Sigmoid colon (tissue), 7 donors: Measurements from ENCODE around the gene CTTNBP2NL. TPM values are rescaled to one million over a fixed set of nuclear protein-coding genes. Genes with fewer than 3 reads are reported as not detected.
"Not testable (repeated sequence)": the region's sequence is repeated elsewhere in the genome, so short reads cannot be mapped to it uniquely, and the experiment has no call there.

Experiments
- DNase-seq: peaks from one replicate; pipeline ENCODE4 v3.0.0-alpha.2; 2019
- H3K27ac ChIP-seq, 4 donors: fragments of 200-600 bp; sonication (generic); one replicate each; pipeline ENCODE4 v1.5.1; 2016 to 2019; ENCODE audit warnings: mild to moderate bottlenecking in 1 of 4
- H3K27me3 ChIP-seq, 3 donors: fragments of 200-600 bp; sonication (generic); one replicate each; pipeline ENCODE4 v1.5.1; 2019; ENCODE audit warnings: mild to moderate bottlenecking in 1 of 3
- H3K36me3 ChIP-seq, 4 donors: fragments of 200-600 bp; sonication (generic); one replicate each; pipeline ENCODE4 v1.5.1; 2016 to 2019
- H3K4me1 ChIP-seq, 4 donors: fragments of 200-600 bp; sonication (generic); one replicate each; pipeline ENCODE4 v1.5.1; 2017 to 2019
- H3K4me3 ChIP-seq, 4 donors: fragments of 200-600 bp; sonication (generic); one replicate each; pipeline ENCODE4 v1.5.1; 2017 to 2019; ENCODE audit warnings: mild to moderate bottlenecking in 2 of 4, moderate library complexity in 1 of 4
- H3K9me3 ChIP-seq, 4 donors: fragments of 200-600 bp in 3 of 4; sonication (generic) in 3 of 4; one replicate each; pipeline versions ENCODE4 v1.5.1 to v1.6.1; 2013 to 2019
- CTCF ChIP-seq, 4 experiments: fragments of 450-650 bp in 3 of 4; fragments of 200-600 bp in 1 of 4; IDR thresholded peaks; one replicate each; pipeline ENCODE4 v1.5.1; 2016 to 2019; ENCODE audit warnings: antibody characterized with exemption in 4 of 4, mild to moderate bottlenecking in 3 of 4, moderate library complexity in 2 of 4
- EP300 ChIP-seq, 4 donors: sonication (generic); formaldehyde crosslinking; IDR thresholded peaks; one replicate each; pipeline ENCODE4 v1.6.1; 2017; ENCODE audit warnings: antibody characterized with exemption in 4 of 4
- POLR2A ChIP-seq, 2 donors: fragments of 450-650 bp; IDR thresholded peaks; one replicate each; pipeline ENCODE4 v1.6.1; 2016; ENCODE audit warnings: antibody characterized with exemption in 2 of 2, mild to moderate bottlenecking in 2 of 2, moderate library complexity in 2 of 2
- POLR2AphosphoS5 ChIP-seq, 4 donors: sonication (generic); formaldehyde crosslinking; IDR thresholded peaks; one replicate each; pipeline ENCODE4 v1.6.1; 2017; ENCODE audit warnings: antibody characterized with exemption in 4 of 4
- WGBS, 2 donors: extraction: QIAGEN DNeasy Blood & Tissue Kit; methylation state at CpG; one replicate each; pipeline ENCODE4 v1.1.7; 2013; 5-methylcytosine and 5-hydroxymethylcytosine counted together
- intact Hi-C: fragments of 100-400 bp; cut with DNase I; formaldehyde crosslinking; loops from one replicate; pipeline ENCODE4 v1.15.1; 2023
- polyA plus RNA-seq, 3 donors: library from polyadenylated mRNA; stranded (reverse); fragments of 200-250 nt; gene quantifications; one replicate each; pipeline ENCODE4 v1.2.3, GENCODE V29; 2013
- total RNA-seq, 4 donors: library from RNA; depleted of rRNA; stranded (reverse); fragments of >200 nt; gene quantifications; one replicate each; pipeline ENCODE4 v1.1.0, GENCODE V29; 2016
- donor health status: healthy with polysubstance abuse.
- donor health status: Bipolar disorder and iron deficiency.
- donor health status: healthy.

CTTNBP2NL gene
- total and polyA plus RNA-seq, 7 donors, result 11.4 to 25.5 (median 16.4) TPM

GRCh38 chr1:112396653-112397471 is 848 bp downstream of the CTTNBP2NL start:
- TF ChIP-seq EP300 (IDR thresholded peaks at IDR 0.05) (no peak), POLR2AphosphoS5 (IDR thresholded peaks at IDR 0.05) (no peak), CTCF (IDR thresholded peaks at IDR 0.05) (no peak), POLR2A (IDR thresholded peaks at IDR 0.05) (no peak)
- H3K4me3 ChIP-seq, result peak overlapping the region; percentile 63 to 94 (median 82)
- no peaks in the 10 kb centered on the region for H3K36me3 ChIP-seq
- H3K27me3 ChIP-seq, result no peaks in the 10 kb centered on the region
- H3K9me3 ChIP-seq, result no peaks in the 10 kb centered on the region
- H3K4me1 ChIP-seq, result peaks cover 0 to 71% (median 45%) of the 10 kb centered on the region in 4 donors
- intact Hi-C loops, result loop anchor here (1.0 kb wide), 1 partner anchor 69 kb away; no protein-coding TSS in a partner anchor
- H3K27ac ChIP-seq, result peak overlapping the region; percentile 85 to 91 (median 88)
- WGBS, 2 donors, result 1 to 5% methylated on average over 11 of the region's 11 CpGs
- no peak for DNase-seq

- no peaks in the 10 kb centered on the region for H3K9me3 ChIP-seq
- H3K4me3 ChIP-seq, result peak overlapping the region in 1 of 4 donors; percentile 94
- WGBS, 2 donors, result 15 to 58% methylated on average over 4 of the region's 4 CpGs
- intact Hi-C loops, result no loop called here
- no peak for DNase-seq
- no peaks in the 10 kb centered on the region for H3K27me3 ChIP-seq
- peaks cover 0 to 63% (median 44%) of the 10 kb centered on the region in 4 donors for H3K4me1 ChIP-seq
- H3K27ac ChIP-seq, result peak overlapping the region in 1 of 4 donors; percentile 91
- no peaks in the 10 kb centered on the region for H3K36me3 ChIP-seq
- TF ChIP-seq POLR2A (IDR thresholded peaks at IDR 0.05) (no peak), EP300 (IDR thresholded peaks at IDR 0.05) (no peak), POLR2AphosphoS5 (IDR thresholded peaks at IDR 0.05) (no peak), CTCF (IDR thresholded peaks at IDR 0.05) (no peak)
Observed at GRCh38 chr1:112397841-112398240, 1.8 kb downstream of the CTTNBP2NL start.

GRCh38 chr1:112399456-112399855 is 3.4 kb downstream of the CTTNBP2NL start:
- Histone ChIP-seq H3K27me3 (no peaks in the 10 kb centered on the region), H3K4me3 (no peak overlapping the region), H3K36me3 (no peaks in the 10 kb centered on the region), H3K4me1 (peaks cover 0 to 64% (median 52%) of the 10 kb centered on the region in 4 donors), H3K27ac (no peak overlapping the region), H3K9me3 (no peaks in the 10 kb centered on the region)
- 74 to 79% methylated on average over 4 of the region's 4 CpGs for WGBS, 2 donors
- intact Hi-C loops, result no loop called here
- no peak for TF ChIP-seq CTCF (IDR thresholded peaks at IDR 0.05)
- no peak for TF ChIP-seq EP300 (IDR thresholded peaks at IDR 0.05)
- TF ChIP-seq POLR2A (IDR thresholded peaks at IDR 0.05), result no peak
- no peak for TF ChIP-seq POLR2AphosphoS5 (IDR thresholded peaks at IDR 0.05)
- DNase-seq, result no peak

GRCh38 chr1:112400706-112401105 is 4.7 kb downstream of the CTTNBP2NL start:
- H3K27ac ChIP-seq, H3K9me3 ChIP-seq, DNase-seq, H3K4me3 ChIP-seq, intact Hi-C loops, H3K27me3 ChIP-seq, H3K36me3 ChIP-seq: not testable (repeated sequence)
- H3K4me1 ChIP-seq, result peaks cover 0 to 54% (median 45%) of the 10 kb centered on the region in 4 donors
- whole genome bisulfite sequencing, 2 donors, result 84 to 88% methylated on average over 6 of the region's 6 CpGs

DNA sequence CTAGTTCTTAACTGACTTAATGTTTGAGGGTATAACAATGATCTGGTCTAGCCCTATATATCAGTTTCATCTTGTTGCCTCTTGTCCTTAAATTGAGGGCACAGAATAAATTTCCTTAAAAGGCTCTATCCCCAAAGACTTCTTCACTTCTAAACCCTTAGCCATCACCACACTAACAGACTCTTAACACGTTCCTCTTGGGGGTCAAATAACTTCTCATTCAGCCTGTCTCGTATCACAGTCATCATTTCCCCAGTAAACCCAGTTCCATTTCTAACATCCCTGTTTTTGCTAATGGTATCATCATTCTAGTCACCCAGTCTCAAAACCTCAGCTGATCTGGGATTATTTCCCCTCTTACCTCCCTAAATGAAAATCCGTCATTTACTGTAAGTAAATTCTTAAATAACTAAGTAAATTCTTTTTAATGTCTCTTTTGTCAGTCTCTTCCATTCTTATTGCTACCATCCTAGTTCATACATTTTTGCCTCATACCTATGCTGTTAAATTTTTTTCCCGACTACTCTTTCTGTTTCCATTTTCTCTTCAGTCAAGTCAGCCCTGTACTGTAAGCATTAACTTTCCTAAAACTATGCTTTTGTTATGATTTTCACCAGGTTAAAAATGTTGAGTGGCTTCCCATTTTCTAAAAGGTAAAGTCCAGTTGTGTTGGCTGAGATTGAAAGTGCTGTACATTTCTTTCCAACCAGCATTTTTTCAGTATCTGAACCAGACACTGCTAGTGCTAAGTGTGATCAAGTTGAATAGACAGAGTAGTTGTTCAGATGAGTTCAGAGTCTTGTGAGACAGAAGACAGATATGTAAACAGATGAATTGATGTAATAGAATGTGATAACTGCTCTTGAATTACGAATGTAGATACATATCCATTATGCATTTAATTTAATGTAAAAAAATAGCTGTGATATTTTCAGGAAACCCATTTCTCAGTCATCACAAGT is 6.9 kb downstream of the CTTNBP2NL start:
- Histone ChIP-seq H3K4me1 (peaks cover 0 to 55% (median 37%) of the 10 kb centered on the region in 4 donors), H3K27me3 (no peaks in the 10 kb centered on the region), H3K36me3 (no peaks in the 10 kb centered on the region), H3K9me3 (no peaks in the 10 kb centered on the region), H3K27ac (peak overlapping the region in 1 of 4 donors; percentile 38), H3K4me3 (no peak overlapping the region)
- TF ChIP-seq POLR2AphosphoS5 (IDR thresholded peaks at IDR 0.05) (no peak), EP300 (IDR thresholded peaks at IDR 0.05) (no peak), POLR2A (IDR thresholded peaks at IDR 0.05) (no peak), CTCF (IDR thresholded peaks at IDR 0.05) (no peak)
- intact Hi-C loops, result no loop called here
- 73 to 77% methylated on average over 5 of the region's 5 CpGs for WGBS, 2 donors
- no peak for DNase-seq
